ENCODE results near the gene MYT1.

Gene MYT1

GRCh38 chr20:64245746-64246595, 81.7 kb downstream of the MYT1 start:
- no peak overlapping the region for H3K27ac ChIP-seq
- TF ChIP-seq CTCF (conservative IDR thresholded peaks at IDR 0.05) (no peak), ZFX (IDR thresholded peaks at IDR 0.05) (no peak)

- H3K27ac ChIP-seq, result no peak overlapping the region
- TF ChIP-seq ZFX (IDR thresholded peaks at IDR 0.05) (no peak), CTCF (conservative IDR thresholded peaks at IDR 0.05) (no peak)
Observed at GRCh38 chr20:64246616-64247306, 82.5 kb downstream of the MYT1 start.

- no peak for TF ChIP-seq CTCF (conservative IDR thresholded peaks at IDR 0.05)
- TF ChIP-seq ZFX (IDR thresholded peaks at IDR 0.05), result no peak
- no peak overlapping the region for H3K27ac ChIP-seq
Observed at GRCh38 chr20:64247307-64247618, 83.0 kb downstream of the MYT1 start.

- H3K27ac ChIP-seq, result no peak overlapping the region
- TF ChIP-seq ZFX (IDR thresholded peaks at IDR 0.05) (no peak), CTCF (conservative IDR thresholded peaks at IDR 0.05) (no peak)
Observed at GRCh38 chr20:64247970-64248841, 84.0 kb downstream of the MYT1 start.

- no peak overlapping the region for H3K27ac ChIP-seq
- TF ChIP-seq CTCF (conservative IDR thresholded peaks at IDR 0.05), result no peak
- TF ChIP-seq ZFX (IDR thresholded peaks at IDR 0.05), result no peak
Observed at GRCh38 chr20:64250027-64250426, 85.8 kb downstream of the MYT1 start.

- no peak for TF ChIP-seq ZFX (IDR thresholded peaks at IDR 0.05)
- TF ChIP-seq CTCF (conservative IDR thresholded peaks at IDR 0.05), result no peak
- H3K27ac ChIP-seq, result no peak overlapping the region
Observed at GRCh38 chr20:64253000-64253383, 88.7 kb downstream of the MYT1 start.
